Measurements from ENCODE around the gene SPEN.

- TF ChIP-seq CTCF (optimal IDR thresholded peaks at IDR 0.05 in 1 of 3, IDR thresholded peaks at IDR 0.05 in 1 of 3, conservative IDR thresholded peaks at IDR 0.05 in 1 of 3; ENCODE audit: extremely low read depth in 1 of 3, insufficient read depth in 2 of 3, low read length in 3 of 3), result no peak
- no peak for TF ChIP-seq EZH2 (IDR thresholded peaks at IDR 0.05; ENCODE audit: low read length)
Measured at GRCh38 chr1:15916417-15916816, 68.9 kb downstream of the SPEN start.

Measured in keratinocyte (primary cell).